Gastrocnemius medialis (tissue), 4 donors: ENCODE measurements around the gene FRMD5. TPM values are rescaled to one million over a fixed set of nuclear protein-coding genes. Genes with fewer than 3 reads are reported as not detected.

Experiments used
- ATAC-seq, 2 donors: fragments of 150-250 bp; one replicate each; pipeline ENCODE4 v1.9.1; 2016
- DNase-seq, 2 donors: peaks; one replicate each; pipeline ENCODE4 v3.0.0-alpha.2; 2019
- H3K27ac ChIP-seq, 4 donors: fragments of 200-600 bp; sonication (generic); 1 replicate in 1 of 4; 2 replicates in 3 of 4; pipeline ENCODE4 v1.5.1; 2016 to 2018; ENCODE audit warnings: mild to moderate bottlenecking in 2 of 4, moderate library complexity in 1 of 4
- H3K27me3 ChIP-seq, 3 donors: fragments of 200-600 bp; sonication (generic) in 2 of 3; 1 replicate in 1 of 3; 2 replicates in 2 of 3; pipeline versions ENCODE4 v1.5.1 to v1.6.0; 2016 to 2019; ENCODE audit warnings: mild to moderate bottlenecking in 1 of 3, moderate library complexity in 1 of 3
- H3K36me3 ChIP-seq, 2 donors: fragments of 200-600 bp; sonication (generic) in 1 of 2; one replicate each; pipeline ENCODE4 v1.5.1; 2017 to 2018
- H3K4me1 ChIP-seq, 2 donors: fragments of 200-600 bp; sonication (generic) in 1 of 2; one replicate each; pipeline ENCODE4 v1.5.1; 2016 to 2017; ENCODE audit warnings: mild to moderate bottlenecking in 2 of 2
- H3K4me3 ChIP-seq, 4 donors: fragments of 200-600 bp; sonication (generic) in 3 of 4; 1 replicate in 1 of 4; 2 replicates in 3 of 4; pipeline ENCODE4 v1.5.1; 2016 to 2019; ENCODE audit warnings: mild to moderate bottlenecking in 2 of 4
- H3K9me3 ChIP-seq, 3 donors: fragments of 200-600 bp; sonication (generic) in 2 of 3; 1 replicate in 1 of 3; 2 replicates in 2 of 3; pipeline ENCODE4 v1.5.1; 2016 to 2019
- POLR2A ChIP-seq, 2 donors: fragments of 450-650 bp; IDR thresholded peaks; one replicate each; pipeline ENCODE4 v1.6.1; 2017; ENCODE audit warnings: antibody characterized with exemption in 2 of 2, mild to moderate bottlenecking in 2 of 2, moderate library complexity in 2 of 2
- in situ Hi-C, 4 donors: fragments of 200-750 bp; cut with MboI; loops; one replicate each; pipeline versions ENCODE4 v1.15.0 to v1.8.0; 2017; ENCODE audit warnings: low sequenced_read_pairs in 4 of 4
- intact Hi-C: fragments of 100-400 bp; cut with DNase I; formaldehyde crosslinking; loops from one replicate; pipeline ENCODE4 v1.15.1; 2023; ENCODE audit warnings: low total_unique reads
- total RNA-seq, 4 donors: library from RNA; depleted of rRNA; stranded (reverse); fragments of >200 nt; gene quantifications; one replicate each; pipeline versions ENCODE4 v1.1.0 to v1.2.3, GENCODE V29; 2016
- TF ChIP-seq, protein P1 (sequence below), 5 experiments: fragments of 450-650 bp in 3 of 5; fragments of 200-600 bp in 2 of 5; sonication (generic) in 2 of 5; IDR thresholded peaks in 4 of 5; conservative IDR thresholded peaks in 1 of 5; 1 replicate in 4 of 5; 2 replicates in 1 of 5; pipeline ENCODE4 v1.5.1; 2016 to 2019; ENCODE audit warnings: antibody characterized with exemption in 5 of 5, mild to moderate bottlenecking in 3 of 5, moderate library complexity in 3 of 5

The FRMD5 gene
- total RNA-seq, 4 donors from 2014 or later, result 0.04 TPM; not detected in 3

- Histone ChIP-seq H3K36me3 (no peaks in the 10 kb centered on the region), H3K4me3 (no peak overlapping the region), H3K27me3 (no peaks in the 10 kb centered on the region), H3K27ac (no peak overlapping the region), H3K4me1 (no peaks in the 10 kb centered on the region), H3K9me3 (no peaks in the 10 kb centered on the region)
- TF ChIP-seq, protein P1, sequence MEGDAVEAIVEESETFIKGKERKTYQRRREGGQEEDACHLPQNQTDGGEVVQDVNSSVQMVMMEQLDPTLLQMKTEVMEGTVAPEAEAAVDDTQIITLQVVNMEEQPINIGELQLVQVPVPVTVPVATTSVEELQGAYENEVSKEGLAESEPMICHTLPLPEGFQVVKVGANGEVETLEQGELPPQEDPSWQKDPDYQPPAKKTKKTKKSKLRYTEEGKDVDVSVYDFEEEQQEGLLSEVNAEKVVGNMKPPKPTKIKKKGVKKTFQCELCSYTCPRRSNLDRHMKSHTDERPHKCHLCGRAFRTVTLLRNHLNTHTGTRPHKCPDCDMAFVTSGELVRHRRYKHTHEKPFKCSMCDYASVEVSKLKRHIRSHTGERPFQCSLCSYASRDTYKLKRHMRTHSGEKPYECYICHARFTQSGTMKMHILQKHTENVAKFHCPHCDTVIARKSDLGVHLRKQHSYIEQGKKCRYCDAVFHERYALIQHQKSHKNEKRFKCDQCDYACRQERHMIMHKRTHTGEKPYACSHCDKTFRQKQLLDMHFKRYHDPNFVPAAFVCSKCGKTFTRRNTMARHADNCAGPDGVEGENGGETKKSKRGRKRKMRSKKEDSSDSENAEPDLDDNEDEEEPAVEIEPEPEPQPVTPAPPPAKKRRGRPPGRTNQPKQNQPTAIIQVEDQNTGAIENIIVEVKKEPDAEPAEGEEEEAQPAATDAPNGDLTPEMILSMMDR (IDR thresholded peaks at IDR 0.05 in 4 of 5, conservative IDR thresholded peaks at IDR 0.05 in 1 of 5), result no peak
- TF ChIP-seq POLR2A (IDR thresholded peaks at IDR 0.05), result no peak
- ATAC-seq, result no peak
- no peak for DNase-seq
- intact Hi-C loops, result no loop called here
- in situ Hi-C loops, result loop anchor here in 1 of 4 donors (25.0 kb wide), 1 partner anchor 318 kb away; no protein-coding TSS in a partner anchor
Observed at GRCh38 chr15:43893956-43894355, 301.1 kb downstream of the FRMD5 start.

DNA sequence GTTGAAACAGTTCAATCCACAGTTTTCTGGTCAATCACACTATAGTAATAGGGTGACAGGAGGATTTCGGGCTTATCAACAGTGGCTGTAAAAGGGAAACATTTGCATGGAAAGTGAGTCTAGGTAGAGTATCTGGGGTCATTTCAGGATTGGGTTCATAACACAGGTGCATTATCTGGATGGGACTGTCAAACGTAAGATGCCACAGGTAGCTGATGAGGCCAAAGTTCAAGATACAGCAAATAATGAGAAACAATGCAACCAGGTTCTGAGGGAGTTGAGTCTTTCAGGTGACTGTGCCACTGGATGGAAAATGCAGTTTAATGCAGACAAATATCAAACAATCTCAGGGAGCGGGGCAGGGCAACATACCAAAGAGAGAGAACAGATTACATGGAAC lies 306.0 kb downstream of the FRMD5 start:
- ATAC-seq, result no peak
- Histone ChIP-seq H3K36me3 (no peaks in the 10 kb centered on the region), H3K27ac (no peak overlapping the region), H3K9me3 (no peaks in the 10 kb centered on the region), H3K4me3 (no peak overlapping the region), H3K4me1 (no peaks in the 10 kb centered on the region), H3K27me3 (no peaks in the 10 kb centered on the region)
- intact Hi-C loops, result no loop called here
- TF ChIP-seq, protein P1 (IDR thresholded peaks at IDR 0.05 in 4 of 5, conservative IDR thresholded peaks at IDR 0.05 in 1 of 5), result no peak
- TF ChIP-seq POLR2A (IDR thresholded peaks at IDR 0.05), result no peak
- no peak for DNase-seq
- in situ Hi-C loops, result loop anchor here in 1 of 4 donors (25.0 kb wide), 1 partner anchor 323 kb away; no protein-coding TSS in a partner anchor

GRCh38 chr15:43887901-43888300 lies 307.2 kb downstream of the FRMD5 start:
- in situ Hi-C loops, result loop anchor here in 1 of 4 donors (25.0 kb wide), 1 partner anchor 324 kb away; no protein-coding TSS in a partner anchor
- DNase-seq, result no peak
- no peaks in the 10 kb centered on the region for H3K27me3 ChIP-seq
- H3K4me3 ChIP-seq, result no peak overlapping the region
- TF ChIP-seq, protein P1 (IDR thresholded peaks at IDR 0.05 in 4 of 5, conservative IDR thresholded peaks at IDR 0.05 in 1 of 5), result no peak
- no peak for TF ChIP-seq POLR2A (IDR thresholded peaks at IDR 0.05)
- intact Hi-C loops, result no loop called here
- H3K27ac ChIP-seq, result no peak overlapping the region
- no peak for ATAC-seq
- no peaks in the 10 kb centered on the region for H3K4me1 ChIP-seq
- no peaks in the 10 kb centered on the region for H3K9me3 ChIP-seq
- no peaks in the 10 kb centered on the region for H3K36me3 ChIP-seq

GRCh38 chr15:43886558-43886957 lies 308.5 kb downstream of the FRMD5 start:
- no peaks in the 10 kb centered on the region for H3K36me3 ChIP-seq
- no peak overlapping the region for H3K4me3 ChIP-seq
- no peaks in the 10 kb centered on the region for H3K27me3 ChIP-seq
- intact Hi-C loops, result no loop called here
- no peaks in the 10 kb centered on the region for H3K9me3 ChIP-seq
- no peaks in the 10 kb centered on the region for H3K4me1 ChIP-seq
- no peak for DNase-seq
- no peak overlapping the region for H3K27ac ChIP-seq
- no peak for TF ChIP-seq POLR2A (IDR thresholded peaks at IDR 0.05)
- in situ Hi-C loops, result loop anchor here in 1 of 4 donors (25.0 kb wide), 1 partner anchor 326 kb away; no protein-coding TSS in a partner anchor
- ATAC-seq, result no peak

DNA sequence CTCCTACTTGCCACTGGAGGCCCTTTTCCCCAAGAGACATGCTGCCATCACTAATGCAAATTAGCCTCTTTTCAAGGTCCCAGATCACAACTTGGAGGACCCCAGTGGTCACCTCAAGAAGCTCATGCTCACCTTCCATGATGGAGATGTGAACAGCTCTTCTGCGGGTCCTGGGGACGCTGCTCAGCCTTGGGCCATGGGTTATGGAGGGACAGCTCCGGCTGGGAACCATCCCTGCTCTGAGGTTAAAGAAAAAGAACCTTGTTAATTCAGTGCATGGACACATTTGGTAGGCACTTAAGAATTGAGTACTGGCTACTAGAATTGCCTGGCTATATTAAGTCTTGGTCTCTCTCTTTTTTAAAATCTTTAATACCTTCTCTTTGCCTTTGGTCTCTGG lies 311.5 kb downstream of the FRMD5 start:
- Histone ChIP-seq H3K4me1 (no peaks in the 10 kb centered on the region), H3K27me3 (no peaks in the 10 kb centered on the region), H3K4me3 (no peak overlapping the region), H3K36me3 (no peaks in the 10 kb centered on the region), H3K9me3 (no peaks in the 10 kb centered on the region), H3K27ac (no peak overlapping the region)
- no peak for ATAC-seq
- TF ChIP-seq POLR2A (IDR thresholded peaks at IDR 0.05), result no peak
- TF ChIP-seq, protein P1 (IDR thresholded peaks at IDR 0.05 in 4 of 5, conservative IDR thresholded peaks at IDR 0.05 in 1 of 5), result no peak
- intact Hi-C loops, result no loop called here
- DNase-seq, result no peak
- in situ Hi-C loops, result loop anchor here in 1 of 4 donors (25.0 kb wide), 1 partner anchor 329 kb away; no protein-coding TSS in a partner anchor
